ENCODE results near the gene NT5DC4.

The NT5DC4 gene

DNA sequence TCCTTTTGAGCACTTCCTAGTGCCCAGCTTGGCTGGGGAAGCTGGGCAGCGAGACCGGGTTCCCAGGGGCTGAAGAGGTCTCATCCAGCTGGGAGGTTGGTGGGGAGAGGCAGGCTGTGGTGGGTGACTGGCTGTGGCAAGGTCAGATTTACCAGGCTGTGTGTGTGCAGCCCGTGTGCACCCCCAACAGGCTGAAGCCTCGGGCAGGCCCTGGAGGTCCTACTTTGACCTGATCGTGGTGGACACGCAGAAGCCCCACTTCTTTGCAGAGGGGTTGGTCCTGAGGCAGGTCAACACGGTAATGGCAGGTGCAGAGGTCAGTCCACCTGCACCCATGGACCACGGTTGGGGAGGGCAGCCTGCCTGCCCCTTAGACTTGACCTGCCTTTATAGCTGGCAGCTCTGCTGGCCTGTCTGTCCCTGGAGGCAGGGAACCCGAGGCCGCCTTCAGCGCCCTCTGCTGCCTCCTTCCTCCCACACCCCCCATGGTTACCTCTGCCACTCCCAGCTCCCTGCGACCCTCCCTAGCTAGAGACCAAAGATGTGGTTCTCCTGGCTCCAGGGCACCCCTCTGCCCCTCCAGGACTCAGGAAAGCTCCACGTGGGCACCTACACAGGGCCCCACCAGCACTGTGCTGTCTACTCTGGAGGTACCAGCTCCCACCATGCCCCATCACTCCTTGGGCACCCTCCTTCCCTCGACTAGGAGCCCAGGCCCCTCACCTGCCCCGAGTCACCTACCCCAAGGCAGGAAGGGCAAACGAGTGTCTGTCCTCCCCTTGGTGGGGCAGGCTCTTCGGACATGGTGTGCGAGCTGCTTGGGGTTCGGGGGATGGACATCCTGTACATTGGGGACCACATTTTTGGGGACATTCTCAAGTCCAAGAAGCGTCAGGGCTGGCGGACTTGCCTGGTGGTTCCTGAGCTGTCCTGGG is 4.0 kb downstream of the NT5DC4 start:
- no peak for DNase-seq

DNA sequence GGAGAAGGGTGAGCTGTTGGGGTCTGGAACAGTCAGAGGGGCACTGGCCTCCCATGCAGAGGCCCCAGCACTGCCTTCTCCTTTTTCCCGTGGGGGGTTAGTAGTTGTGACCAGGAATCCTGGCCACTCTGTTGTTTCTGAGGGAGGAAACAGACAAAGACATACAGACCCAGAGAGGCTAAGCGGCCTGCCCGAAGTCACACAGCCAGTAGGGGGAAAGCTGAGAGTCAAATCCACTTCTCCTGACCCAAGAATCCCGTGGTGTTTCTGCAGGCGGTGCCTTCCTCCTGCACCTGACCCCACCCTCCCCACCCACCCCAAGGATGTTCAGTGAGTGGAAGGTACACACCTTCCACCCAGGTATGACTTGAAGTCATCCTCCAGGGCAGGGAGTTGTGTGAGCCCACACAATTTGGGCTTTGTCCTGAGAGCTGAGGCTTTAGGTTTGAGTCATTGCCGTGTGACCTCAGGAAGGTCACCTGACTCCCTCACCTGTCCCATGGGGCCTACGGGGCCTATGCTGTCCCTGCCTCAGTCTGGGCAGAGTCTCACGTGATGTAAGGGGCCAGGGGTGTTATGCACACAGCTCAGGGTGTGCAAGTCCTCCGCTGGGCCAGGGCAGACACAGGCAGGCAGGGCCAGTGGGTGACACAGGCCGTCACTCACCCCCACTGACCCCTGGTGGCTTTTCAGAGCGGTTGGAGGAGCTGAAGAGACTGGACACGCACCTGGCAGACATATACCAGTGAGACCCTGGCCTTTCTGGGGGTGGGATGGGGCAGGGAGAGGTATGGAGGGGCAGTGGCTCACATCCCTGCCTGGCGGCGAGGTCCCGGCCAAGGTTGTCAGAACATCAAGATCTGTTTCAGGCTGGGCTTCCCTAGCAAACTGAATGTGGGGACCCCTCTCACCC is 5.0 kb downstream of the NT5DC4 start:
- DNase-seq = no peak

DNA sequence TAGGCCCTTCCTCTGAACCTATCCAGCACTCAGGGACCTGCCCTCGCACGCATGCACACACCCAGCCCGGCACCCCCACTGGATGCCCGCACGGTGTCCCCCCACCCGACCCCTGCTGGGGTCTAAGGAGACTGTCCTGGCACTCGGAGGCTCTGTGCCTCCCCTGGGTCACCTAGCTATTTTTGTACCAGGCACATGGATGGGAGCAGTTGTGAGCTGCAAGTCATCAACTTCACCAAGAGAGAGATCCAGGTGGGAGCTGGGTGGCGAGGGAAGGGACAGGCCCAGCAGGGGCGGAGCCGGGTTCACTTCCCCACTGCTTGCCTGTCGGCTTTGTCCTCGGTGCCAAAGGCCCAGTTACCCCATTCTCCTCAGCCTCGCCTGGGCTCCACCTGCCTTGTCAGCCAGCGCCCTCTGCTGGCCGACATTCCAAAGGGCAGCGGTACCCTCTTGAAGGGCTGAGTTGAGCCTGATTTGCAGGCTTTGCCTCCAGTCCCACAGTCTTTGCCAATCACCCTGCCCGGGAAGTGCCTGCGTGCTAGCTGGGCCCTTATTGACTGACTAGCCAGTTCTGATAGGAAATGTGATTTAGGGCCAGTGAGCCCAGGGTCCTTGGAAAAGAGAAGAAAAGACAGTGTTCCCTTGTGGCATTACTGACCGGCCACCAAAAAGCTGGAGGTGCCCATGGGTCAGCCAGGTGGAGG is 5.8 kb downstream of the NT5DC4 start:
- DNase-seq = peak; percentile 65

DNA sequence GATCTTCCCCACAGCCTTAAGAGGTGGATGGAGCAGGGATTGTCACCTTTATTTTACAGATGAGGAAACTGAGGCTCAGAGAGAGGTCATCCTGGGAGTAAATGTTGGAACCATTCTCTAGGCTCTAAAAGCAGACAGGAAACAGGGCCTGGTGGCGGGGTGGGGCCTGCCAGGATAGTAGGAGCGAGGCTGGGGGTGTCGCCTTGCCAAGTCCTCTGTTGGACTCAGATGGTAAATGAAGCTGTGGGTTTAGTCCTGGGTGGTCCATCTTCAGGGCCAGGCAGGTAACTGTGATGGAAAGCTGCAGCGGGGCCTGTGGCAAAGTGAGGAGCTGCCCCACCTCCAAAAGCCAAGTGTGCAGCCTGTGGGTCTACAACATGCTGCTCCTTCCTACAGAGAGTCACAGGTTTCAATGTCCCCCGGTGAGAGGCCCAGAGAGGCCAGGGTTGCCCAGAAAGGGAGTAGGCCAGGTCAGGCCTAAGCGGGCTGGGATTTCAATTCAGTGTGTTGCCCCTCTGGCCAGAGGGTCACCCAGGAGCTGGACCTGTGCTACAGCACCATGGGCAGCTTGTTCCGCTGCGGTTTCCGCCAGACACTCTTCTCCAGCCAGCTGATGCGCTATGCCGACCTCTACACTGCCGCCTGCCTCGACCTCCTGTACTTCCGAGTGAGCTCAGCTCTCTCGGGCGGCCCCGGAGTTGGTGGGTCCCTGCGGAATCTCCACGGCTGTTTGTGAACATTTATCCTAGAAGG is 6.6 kb downstream of the NT5DC4 start:
- DNase-seq = no peak

DNA sequence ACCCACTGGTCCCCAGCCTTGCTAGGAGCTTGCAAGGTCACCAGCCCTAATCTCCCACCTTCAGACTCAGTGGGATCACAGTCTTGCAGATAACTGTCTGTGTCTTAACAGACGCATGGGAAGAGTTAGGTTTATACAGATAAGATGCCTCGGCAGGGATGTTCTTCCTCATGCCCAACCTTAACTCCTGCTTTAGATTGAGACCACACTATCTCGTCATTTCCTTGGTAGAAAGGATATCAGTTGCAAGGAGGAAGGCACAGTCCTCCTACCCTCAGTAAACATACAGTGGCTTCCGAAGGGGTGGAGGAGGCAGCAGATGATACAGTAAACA is 7.2 kb downstream of the NT5DC4 start:
- no peak for DNase-seq

DNA sequence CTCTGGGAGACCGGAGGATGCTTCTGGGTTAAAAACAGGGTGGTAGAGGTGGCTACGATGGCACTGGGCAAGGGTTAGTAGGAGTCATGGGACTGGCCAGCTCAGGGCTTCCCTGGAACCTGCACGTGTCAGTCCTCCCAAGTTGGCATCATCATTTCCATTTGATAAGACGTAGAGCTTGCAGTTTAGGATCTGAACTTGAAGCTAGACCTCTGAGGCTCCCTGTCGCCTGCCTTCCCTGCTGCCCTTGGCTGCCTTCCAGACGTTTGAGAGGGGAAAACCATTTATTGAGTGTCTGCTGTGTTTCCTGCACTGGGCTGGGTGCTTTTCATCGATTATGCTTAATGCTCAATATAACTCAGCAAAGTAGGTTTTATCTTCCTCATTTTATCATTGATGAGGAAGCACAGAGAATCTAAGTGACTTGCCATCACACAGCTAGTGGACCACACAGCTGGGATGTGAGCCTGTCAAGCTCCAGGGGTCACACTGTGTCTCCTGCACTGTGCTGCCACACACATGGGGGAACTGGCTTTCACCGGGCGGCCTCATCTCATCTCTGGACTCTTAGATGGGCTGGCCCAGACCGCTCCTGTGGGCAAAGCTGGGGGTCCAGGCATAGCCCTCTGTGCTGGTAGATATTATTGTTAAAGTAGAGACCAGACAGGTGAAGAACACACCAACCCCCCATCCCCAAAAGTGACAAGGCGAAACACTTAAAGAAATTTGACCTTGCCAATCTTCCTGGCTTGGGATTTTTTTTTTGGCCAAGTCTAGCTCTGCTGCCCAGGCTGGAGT is 7.8 kb downstream of the NT5DC4 start:
- DNase-seq = no peak

DNA sequence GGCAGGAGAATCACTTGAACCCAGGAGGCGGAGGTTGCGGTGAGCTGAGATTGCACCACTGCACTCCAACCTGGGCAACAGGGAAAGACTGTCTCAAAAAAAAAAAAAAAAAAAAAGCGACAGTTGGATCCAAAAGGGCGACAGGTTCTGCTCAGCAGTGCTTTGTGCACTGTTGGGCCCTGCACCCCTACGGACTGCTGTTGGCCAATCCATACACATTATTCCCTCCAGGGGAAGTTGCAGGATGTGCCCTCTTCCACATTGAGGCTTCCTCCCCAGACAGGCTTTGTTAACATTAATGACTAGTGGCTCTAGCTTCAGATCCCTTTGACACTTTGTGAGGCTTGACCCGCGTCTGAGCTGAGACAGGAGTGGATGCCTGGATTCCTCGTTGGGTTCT is 9.4 kb downstream of the NT5DC4 start:
- DNase-seq = no peak

DNA sequence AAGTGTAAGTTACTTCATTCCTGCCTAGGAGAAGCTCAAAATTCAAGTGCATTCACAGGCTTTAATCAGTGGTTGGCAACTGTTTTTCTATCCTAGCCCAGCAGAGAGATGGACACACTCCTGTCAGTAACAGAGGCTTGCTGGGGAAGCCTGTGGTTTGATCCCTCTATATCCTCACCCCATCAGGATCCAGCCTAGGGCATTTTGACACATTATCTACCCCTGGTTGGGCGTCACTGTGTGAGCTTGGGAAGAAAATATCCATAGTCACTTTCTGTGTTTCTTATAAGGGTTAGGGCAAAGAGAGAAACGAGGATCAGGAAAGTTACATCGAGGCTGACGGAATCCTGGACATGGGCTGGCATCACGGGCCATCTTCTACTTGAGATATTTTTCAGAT is 10.0 kb downstream of the NT5DC4 start:
- no peak for DNase-seq

DNA sequence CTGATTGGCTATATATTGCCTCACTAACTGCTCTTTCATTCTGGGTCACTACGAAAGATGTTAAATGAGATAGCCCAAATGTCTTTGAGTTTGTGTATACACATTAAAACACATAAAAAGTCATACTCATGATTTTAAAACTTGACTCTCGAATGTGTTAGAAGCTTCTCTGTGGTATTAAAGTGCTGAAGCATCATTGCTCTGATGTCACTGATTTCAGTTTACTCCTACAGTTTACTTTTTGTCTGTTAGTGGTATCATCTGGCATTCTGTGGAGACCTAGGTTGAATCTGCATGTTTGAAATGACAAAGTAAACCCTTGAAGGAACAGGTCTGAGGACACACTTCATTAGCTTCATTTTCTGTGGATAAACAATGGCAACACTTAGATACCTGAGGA is 10.7 kb downstream of the NT5DC4 start:
- DNase-seq = no peak

DNA sequence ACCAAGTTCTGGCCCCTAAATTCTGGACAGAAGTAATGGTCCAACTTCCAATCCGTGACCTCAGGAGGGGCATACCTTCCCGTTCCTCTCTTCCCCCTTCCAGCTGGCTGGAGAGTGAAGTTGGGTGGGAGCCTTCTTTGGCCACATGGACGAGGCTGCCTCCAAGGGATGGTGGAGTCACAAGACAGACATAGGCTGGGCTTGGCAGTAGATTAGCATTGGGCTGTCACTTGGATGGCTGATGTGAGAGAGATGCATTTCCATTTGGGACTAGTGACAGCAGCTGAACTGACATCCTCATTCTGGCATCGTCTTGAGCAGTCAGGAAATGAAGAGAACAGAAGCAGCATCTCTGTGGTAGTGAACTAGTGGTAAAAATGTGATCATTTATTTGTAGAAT is 12.6 kb downstream of the NT5DC4 start:
- no peak for DNase-seq

DNA sequence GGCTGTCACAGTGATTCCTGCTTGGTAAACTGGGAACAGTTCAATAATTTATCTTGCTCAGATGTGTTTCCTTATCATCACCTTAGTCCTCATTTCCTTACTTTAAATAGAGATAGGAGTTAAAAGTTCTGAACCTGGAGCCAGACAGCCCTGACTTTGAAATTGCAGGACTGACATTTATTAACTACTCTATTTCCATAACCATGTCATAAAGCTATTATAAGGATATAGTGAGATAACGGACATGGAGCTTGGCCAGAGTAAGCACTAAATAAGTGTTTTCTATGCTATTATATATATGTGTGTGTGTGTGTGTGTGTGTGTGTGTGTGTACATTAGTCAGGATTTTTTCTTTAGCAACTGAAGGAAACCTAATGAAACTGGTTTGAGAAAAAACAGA is 13.1 kb downstream of the NT5DC4 start:
- no peak for DNase-seq

DNA sequence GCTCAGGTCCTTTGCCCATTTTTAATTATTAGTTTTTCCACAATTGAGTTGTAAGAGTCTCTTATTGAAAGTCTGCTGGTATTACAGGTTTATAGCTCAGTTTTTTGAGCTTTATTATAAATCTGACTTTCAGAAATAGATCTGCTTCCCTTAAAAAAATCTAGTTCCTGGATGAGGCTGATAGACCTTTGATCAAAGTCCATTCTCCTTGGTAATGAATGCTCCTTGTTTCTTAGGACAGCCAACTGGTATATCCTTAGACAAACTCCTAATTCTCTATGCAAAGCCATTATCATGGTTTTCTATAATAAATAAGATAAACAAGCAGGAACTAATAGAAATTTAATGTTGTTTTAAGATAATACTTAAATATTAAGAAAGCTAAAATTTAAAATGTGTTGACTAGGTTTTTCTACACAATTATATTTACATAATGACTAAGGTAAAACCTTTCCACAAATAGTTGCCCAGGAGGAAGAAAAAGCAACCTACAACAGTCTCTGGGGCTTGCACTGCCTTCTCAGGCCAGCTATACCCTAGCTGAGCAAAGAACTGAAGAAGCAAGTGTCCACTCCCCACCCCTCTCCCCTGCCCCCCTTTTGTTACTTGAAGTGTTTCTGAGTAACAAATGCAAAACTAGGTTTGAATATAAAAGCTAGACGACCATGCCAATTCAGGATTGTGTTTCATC is 16.9 kb downstream of the NT5DC4 start:
- no peak for DNase-seq

DNA sequence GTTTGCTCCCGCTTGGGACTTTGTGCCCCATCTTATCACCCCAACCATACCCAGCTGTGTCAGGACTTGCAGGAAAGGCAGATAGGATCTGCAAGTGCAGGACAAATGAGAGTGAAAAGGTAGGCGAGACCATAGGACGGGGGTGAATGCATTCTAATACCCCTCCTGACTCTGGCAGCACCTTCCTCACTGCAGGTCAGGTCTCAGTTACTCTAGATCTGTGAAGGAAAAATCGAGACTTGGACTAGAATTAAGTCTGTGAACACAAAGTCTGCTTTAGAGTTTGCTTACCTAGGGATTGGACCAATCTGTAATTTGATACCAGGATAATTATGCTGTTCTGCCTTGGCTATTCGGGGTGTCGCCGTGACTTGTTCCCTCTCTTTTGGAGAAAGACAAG is 19.7 kb downstream of the NT5DC4 start:
- no peak for DNase-seq

DNA sequence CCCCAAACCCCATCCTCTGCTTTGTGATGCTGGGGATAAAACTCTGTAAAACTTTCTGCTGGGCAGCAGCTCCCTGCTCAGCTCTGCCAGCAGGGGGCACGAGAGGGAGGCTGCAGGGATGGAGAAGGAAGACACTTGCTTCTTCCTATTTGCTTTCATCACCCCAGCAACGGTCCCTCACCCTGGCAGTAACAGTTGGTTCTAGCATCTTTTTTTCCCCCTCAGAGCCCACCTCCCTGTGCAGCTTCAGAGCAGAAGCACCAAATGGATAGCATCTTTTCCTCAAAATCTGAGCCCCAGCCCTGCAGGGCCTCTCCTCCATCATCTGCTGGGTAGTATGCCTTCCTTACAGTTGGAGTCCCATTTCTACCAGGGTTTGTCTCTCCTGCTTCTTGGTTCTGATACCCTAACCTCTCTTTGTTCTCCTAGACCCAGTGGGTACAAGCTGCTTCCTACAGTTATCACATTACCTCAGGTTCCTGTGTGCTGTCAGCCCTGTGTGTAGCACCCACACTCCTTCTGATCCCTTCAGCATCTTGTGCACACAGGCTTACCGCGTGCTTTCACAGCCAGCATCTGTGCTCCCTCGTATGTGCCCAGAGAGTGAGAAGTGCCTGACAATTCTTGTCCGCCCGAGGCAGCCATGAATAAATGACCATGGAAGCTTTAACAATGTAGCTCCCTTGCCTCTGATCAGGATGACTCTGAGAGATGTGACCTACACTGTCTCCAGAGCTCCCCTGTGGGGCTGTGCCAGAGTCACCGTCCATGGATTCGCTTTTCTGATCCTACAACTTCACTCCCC is 29.1 kb downstream of the NT5DC4 start:
- peak; percentile 55 for DNase-seq

DNA sequence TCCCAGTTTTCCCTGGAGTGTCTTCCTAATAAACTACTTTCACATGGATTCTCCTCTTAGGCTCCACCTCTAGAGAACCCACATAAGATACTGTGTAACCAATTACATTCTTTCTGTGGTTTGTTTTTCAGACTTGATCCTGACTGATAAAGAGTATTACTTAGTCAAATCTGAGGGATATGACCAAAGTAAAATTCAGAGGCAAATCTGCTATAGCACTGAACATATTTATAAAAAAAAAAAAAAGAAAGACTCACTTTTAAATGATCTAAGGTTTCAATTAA is 29.7 kb downstream of the NT5DC4 start:
- DNase-seq = no peak

DNA sequence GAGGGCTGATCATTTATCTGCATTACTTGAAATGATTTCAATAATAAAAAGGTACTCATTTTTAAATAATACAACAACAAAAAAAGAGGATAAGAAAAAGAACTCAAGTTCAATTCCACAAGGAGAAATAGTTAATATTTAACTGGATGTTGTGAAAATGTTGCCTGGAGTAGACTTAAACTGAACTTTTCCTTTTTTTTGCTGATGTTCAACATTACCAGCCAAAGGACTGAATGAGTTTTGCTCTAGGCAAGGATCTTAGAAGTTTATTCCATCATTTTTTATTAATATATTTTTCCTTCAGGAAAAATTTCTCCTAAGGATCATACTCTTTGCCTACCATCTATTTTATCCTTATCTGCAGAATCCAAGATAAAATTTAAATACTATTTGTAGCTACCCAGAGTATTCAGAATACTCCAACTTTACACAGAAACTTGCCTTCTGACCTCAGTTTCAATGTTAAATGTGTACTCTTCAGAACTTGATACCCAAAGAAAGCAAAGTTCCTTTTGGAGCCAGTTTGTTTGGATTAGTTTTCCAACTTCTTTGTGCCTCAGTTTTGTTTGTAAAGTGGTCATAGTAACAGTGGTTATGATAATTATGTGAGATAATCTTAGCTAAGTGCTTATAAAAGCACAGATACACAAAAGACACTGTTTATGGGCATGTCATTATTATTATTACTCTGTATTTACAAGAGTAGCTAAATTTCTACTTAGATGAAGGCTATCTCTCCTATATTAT is 30.8 kb downstream of the NT5DC4 start:
- DNase-seq = peak; percentile 13

DNA sequence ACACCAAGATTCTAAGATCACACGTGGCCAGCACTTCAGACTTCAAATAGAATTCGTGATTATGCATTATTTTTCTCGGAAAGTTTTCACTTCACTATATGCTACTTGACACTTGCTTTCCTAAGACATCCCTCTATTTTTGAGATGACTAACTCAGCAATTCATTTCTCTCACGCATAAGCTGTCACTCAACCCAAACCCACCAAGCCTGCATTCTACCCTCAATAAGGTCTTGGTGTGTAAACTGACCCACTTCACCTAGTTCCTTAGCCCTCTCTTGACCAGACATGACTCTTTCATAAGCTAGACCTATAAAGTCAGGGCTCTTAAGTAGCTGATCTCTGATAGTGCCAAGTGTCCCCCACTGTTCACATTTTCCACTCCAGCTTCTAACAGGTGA is 31.8 kb downstream of the NT5DC4 start:
- DNase-seq = no peak

DNA sequence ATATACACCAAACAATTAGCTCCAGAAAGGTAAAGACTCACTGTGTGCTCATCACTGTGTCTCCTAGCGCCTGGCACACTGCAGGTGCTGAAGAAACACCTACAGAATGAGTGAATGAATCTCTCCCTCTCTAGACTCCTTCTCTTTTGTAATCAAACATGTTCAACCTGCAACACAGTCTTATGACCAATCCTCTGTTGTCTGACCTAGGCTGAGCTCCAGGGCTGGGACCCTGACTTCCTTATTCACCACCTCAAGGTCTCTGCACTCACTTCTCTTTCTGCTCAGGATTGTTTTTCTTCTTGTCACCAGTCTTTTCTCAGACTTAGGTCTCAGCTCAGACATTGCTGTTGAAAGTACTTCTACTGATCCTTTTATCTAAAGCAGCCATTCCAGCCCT is 33.7 kb downstream of the NT5DC4 start:
- DNase-seq = no peak

DNA sequence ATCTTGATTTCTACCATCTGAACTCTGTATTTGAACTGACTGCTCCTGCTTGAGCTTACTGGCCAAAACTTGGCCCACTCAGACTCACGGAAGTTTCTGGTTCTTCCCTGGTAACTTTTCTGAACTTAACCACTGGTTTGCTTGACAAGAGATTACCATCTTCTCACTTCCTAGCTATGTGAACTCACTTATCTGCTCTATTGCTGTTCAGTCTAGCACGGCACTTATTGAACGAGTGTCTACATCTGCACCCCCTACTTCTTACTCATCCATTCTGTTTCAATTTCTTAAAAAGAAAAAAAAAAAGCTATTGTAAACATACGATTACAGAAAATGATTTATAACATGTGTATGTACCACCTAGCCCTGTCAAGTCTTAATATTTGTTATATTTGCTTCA is 34.6 kb downstream of the NT5DC4 start:
- no peak for DNase-seq

DNA sequence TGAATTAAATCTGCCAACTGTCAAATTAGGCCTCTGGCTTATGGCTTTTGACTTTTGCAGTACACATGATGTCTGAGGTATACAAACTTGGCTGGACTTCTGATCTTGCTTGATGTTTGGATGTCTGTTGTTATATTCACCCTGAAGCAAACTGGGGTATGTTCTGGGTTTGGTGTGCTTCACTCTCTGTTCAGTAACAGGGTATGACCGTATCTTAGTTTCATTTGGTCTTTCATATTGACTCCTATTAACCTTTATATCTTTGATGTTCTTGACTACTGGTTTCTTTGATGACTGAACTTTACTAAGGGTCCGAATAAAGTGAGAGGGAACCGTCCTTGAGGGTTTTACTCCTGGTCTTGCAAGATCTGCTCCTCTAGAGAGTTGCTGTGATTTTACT is 35.4 kb downstream of the NT5DC4 start:
- no peak for DNase-seq
